SU-DHL-6 (cell line): ENCODE results near the gene SORL1.

Source experiments
- H2AFZ ChIP-seq: fragments of 200-600 bp; sonication (generic); 2 replicates; pipeline ENCODE4 v1.6.1; 2014; ENCODE audit warnings: low read depth, mild to moderate bottlenecking, moderate library complexity, mixed read lengths, antibody characterized with exemption, low read length; ENCODE audit not compliant: severe bottlenecking
- H3F3A ChIP-seq: fragments of 200-600 bp; shearing (Covaris generic); 2 replicates; pipeline ENCODE4 v1.6.0; 2016; ENCODE audit warnings: antibody characterized with exemption, mild to moderate bottlenecking; ENCODE audit not compliant: insufficient read depth
- H3K27ac ChIP-seq: fragments of 200-600 bp; sonication (generic); 2 replicates; pipeline ENCODE4 v1.5.1; 2016; ENCODE audit warnings: low read depth, mild to moderate bottlenecking, low read length, moderate library complexity, mixed read lengths
- H3K27me3 ChIP-seq: fragments of 200-600 bp; sonication (generic), shearing (Covaris generic); 2 replicates; pipeline ENCODE4 v1.6.0; 2014; ENCODE audit warnings: mild to moderate bottlenecking, low read length
- H3K36me3 ChIP-seq: fragments of 200-600 bp; sonication (generic); 2 replicates; pipeline ENCODE4 v1.6.1; 2014; ENCODE audit warnings: mild to moderate bottlenecking, low read length, mixed read lengths
- H3K4me2 ChIP-seq: fragments of 300-600, 200-600 bp; shearing (Covaris generic), sonication (generic); 2 replicates; pipeline ENCODE4 v1.6.0; 2014; ENCODE audit warnings: low read length, low read depth, mild to moderate bottlenecking; ENCODE audit not compliant: poor library complexity, severe bottlenecking
- H3K4me3 ChIP-seq: fragments of 200-600 bp; sonication (generic); 2 replicates; pipeline ENCODE4 v1.5.1; 2014; ENCODE audit warnings: antibody characterized with exemption, low read length, mild to moderate bottlenecking, mixed read lengths; ENCODE audit not compliant: insufficient read depth, poor library complexity, severe bottlenecking
- H3K79me2 ChIP-seq: fragments of 200-600 bp; sonication (generic); 2 replicates; pipeline ENCODE4 v1.6.1; 2014; ENCODE audit warnings: mild to moderate bottlenecking, low read length, moderate library complexity; ENCODE audit not compliant: insufficient read depth
- H3K9ac ChIP-seq: fragments of 200-600 bp; sonication (generic); 2 replicates; pipeline ENCODE4 v1.7.0; 2014; ENCODE audit warnings: mild to moderate bottlenecking, low read length
- H3K9me2 ChIP-seq: fragments of 200-600 bp; sonication (generic); replicated peaks from 2 replicates; pipeline ENCODE4 v1.6.1; 2014; ENCODE audit warnings: low read length; ENCODE audit not compliant: insufficient read depth
- H3K9me3 ChIP-seq: fragments of 200-600 bp; sonication (generic); 2 replicates; pipeline ENCODE4 v1.6.1; 2014; ENCODE audit warnings: low read length, mixed read lengths; ENCODE audit not compliant: insufficient read depth
- H4K20me1 ChIP-seq: fragments of 200-600 bp; sonication (generic); 2 replicates; pipeline ENCODE4 v1.6.1; 2014; ENCODE audit warnings: low read depth, mild to moderate bottlenecking, antibody characterized with exemption, low read length, moderate library complexity, mixed read lengths
- EZH2phosphoT487 ChIP-seq: fragments of 200-600 bp; sonication (generic), shearing (Covaris generic); conservative IDR thresholded peaks from 2 replicates; pipeline ENCODE4 v1.6.1; 2018; ENCODE audit warnings: mild to moderate bottlenecking, antibody characterized with exemption, low read length, moderate library complexity, mixed read lengths
- TF ChIP-seq, protein P1 (sequence below): fragments of 200-600 bp; sonication (generic); IDR thresholded peaks from one replicate; pipeline ENCODE4 v1.5.1; 2017; ENCODE audit warnings: antibody characterized with exemption, mild to moderate bottlenecking, low read length, moderate library complexity; ENCODE audit not compliant: insufficient read depth, poor library complexity, severe bottlenecking

Gene SORL1

GRCh38 chr11:121574801-121575200 lies 122.7 kb downstream of the SORL1 start:
- H3K4me2 ChIP-seq: no peak overlapping the region
- peaks cover 77% of the 10 kb centered on the region for H3K36me3 ChIP-seq
- no peaks in the 10 kb centered on the region for H3K9me2 ChIP-seq
- no peak overlapping the region for H2AFZ ChIP-seq
- peaks cover 22% of the 10 kb centered on the region for H3K79me2 ChIP-seq
- TF ChIP-seq, protein P1, sequence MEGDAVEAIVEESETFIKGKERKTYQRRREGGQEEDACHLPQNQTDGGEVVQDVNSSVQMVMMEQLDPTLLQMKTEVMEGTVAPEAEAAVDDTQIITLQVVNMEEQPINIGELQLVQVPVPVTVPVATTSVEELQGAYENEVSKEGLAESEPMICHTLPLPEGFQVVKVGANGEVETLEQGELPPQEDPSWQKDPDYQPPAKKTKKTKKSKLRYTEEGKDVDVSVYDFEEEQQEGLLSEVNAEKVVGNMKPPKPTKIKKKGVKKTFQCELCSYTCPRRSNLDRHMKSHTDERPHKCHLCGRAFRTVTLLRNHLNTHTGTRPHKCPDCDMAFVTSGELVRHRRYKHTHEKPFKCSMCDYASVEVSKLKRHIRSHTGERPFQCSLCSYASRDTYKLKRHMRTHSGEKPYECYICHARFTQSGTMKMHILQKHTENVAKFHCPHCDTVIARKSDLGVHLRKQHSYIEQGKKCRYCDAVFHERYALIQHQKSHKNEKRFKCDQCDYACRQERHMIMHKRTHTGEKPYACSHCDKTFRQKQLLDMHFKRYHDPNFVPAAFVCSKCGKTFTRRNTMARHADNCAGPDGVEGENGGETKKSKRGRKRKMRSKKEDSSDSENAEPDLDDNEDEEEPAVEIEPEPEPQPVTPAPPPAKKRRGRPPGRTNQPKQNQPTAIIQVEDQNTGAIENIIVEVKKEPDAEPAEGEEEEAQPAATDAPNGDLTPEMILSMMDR: no peak
- no peak for TF ChIP-seq EZH2phosphoT487
- H3K27me3 ChIP-seq: no peaks in the 10 kb centered on the region
- no peak overlapping the region for H3K9ac ChIP-seq
- H3K27ac ChIP-seq: peak overlapping the region; percentile 59
- no peaks in the 10 kb centered on the region for H4K20me1 ChIP-seq
- no peaks in the 10 kb centered on the region for H3K9me3 ChIP-seq
- H3F3A ChIP-seq: peaks cover 21% of the 10 kb centered on the region
- H3K4me3 ChIP-seq: no peak overlapping the region

DNA sequence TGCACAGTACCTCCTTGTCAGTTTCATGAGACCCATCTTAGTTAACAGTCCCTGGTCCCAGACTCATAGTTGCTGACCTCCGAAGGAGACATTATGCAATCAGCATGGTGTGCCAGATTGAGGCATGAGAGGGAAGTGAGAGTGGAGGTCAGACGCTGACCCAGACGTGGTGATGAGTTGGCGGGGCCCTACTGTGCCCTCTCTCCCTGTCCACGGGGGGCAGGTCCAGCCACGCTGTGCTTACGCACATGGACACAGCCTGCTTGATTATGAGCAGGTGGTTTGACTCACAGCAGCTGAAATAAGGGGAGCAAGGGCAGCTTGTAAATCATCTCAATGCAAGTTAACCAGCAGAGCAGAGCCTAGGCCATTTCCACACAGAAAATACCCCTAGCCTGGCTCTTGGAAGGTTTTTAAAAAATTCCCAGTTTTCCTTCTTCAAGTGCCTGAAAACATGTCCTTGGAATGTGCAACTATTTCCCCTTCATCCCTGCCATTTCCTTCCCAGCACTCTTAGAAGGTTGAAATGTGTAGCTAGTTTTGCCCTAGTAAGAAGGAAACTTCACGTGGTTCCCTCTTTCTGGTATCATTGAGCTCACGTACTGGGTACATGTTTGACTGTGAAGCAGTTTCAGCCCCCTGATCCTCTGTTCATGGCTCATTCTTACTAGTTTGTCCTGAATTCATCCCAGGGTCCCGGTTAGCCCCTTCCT lies 123.3 kb downstream of the SORL1 start:
- Histone ChIP-seq H3K9ac (no peak overlapping the region), H4K20me1 (no peaks in the 10 kb centered on the region), H2AFZ (no peak overlapping the region), H3K79me2 (peaks cover 21% of the 10 kb centered on the region), H3K9me2 (no peaks in the 10 kb centered on the region), H3K27ac (peak overlapping the region; percentile 59), H3K36me3 (peaks cover 82% of the 10 kb centered on the region), H3F3A (peaks cover 20% of the 10 kb centered on the region), H3K9me3 (no peaks in the 10 kb centered on the region), H3K4me2 (no peak overlapping the region), H3K4me3 (no peak overlapping the region), H3K27me3 (no peaks in the 10 kb centered on the region)
- TF ChIP-seq, protein P1: no peak
- no peak for TF ChIP-seq EZH2phosphoT487

DNA sequence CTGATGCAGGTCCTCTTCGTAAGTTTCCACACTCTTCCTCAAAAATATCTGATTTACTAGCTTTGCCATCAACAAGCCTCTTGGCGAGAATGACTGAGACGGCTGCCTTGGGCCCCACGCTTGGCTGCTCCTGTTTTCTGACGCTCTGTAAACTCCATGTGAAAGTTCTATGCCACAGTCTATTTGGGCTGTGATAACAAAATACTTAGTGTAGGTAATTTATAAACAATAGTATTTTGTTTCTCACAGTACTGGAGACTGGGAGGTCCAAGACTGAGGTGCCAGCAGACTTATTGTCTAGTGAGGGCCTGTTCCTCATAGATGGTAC lies 123.8 kb downstream of the SORL1 start:
- H3K9ac ChIP-seq: no peak overlapping the region
- H4K20me1 ChIP-seq: no peaks in the 10 kb centered on the region
- H2AFZ ChIP-seq: no peak overlapping the region
- no peaks in the 10 kb centered on the region for H3K27me3 ChIP-seq
- H3K9me3 ChIP-seq: no peaks in the 10 kb centered on the region
- peak overlapping the region; percentile 59 for H3K27ac ChIP-seq
- peaks cover 18% of the 10 kb centered on the region for H3F3A ChIP-seq
- no peak overlapping the region for H3K4me2 ChIP-seq
- no peaks in the 10 kb centered on the region for H3K9me2 ChIP-seq
- peaks cover 16% of the 10 kb centered on the region for H3K79me2 ChIP-seq
- peaks cover 81% of the 10 kb centered on the region for H3K36me3 ChIP-seq
- no peak for TF ChIP-seq EZH2phosphoT487
- TF ChIP-seq, protein P1: no peak
- no peak overlapping the region for H3K4me3 ChIP-seq
